ENCODE data around the gene DOCK10.
"Not testable (repeated sequence)": the region's sequence is repeated elsewhere in the genome, so short reads cannot be mapped to it uniquely, and the experiment has no call there.

DOCK10 gene

GRCh38 chr2:224919472-224920110 lies 122.7 kb downstream of the DOCK10 start:
- DNase-seq (ENCODE audit: low spot score) = no peak

GRCh38 chr2:224918626-224919471 lies 123.4 kb downstream of the DOCK10 start:
- no peak for DNase-seq (ENCODE audit: low spot score)

- not testable (repeated sequence) for DNase-seq (ENCODE audit: low spot score)
Measured at GRCh38 chr2:224917246-224917645, 125.0 kb downstream of the DOCK10 start.

GRCh38 chr2:224915136-224915535 lies 127.1 kb downstream of the DOCK10 start:
- DNase-seq (ENCODE audit: low spot score) = no peak

GRCh38 chr2:224910574-224910925 lies 131.7 kb downstream of the DOCK10 start:
- DNase-seq (ENCODE audit: low spot score) = no peak

GRCh38 chr2:224909885-224910573 lies 132.2 kb downstream of the DOCK10 start:
- DNase-seq (ENCODE audit: low spot score) = peak; percentile 81

- DNase-seq (ENCODE audit: low spot score) = no peak
Measured at GRCh38 chr2:224908818-224909217, 133.4 kb downstream of the DOCK10 start.

- peak; percentile 17 for DNase-seq (ENCODE audit: low spot score)
Measured at GRCh38 chr2:224904381-224904780, 137.9 kb downstream of the DOCK10 start.

- no peak for DNase-seq (ENCODE audit: low spot score)
Measured at GRCh38 chr2:224903621-224904020, 138.6 kb downstream of the DOCK10 start.

- no peak for DNase-seq (ENCODE audit: low spot score)
Measured at GRCh38 chr2:224901121-224901676, 141.1 kb downstream of the DOCK10 start.

GRCh38 chr2:224895377-224895776 lies 146.9 kb downstream of the DOCK10 start:
- no peak for DNase-seq (ENCODE audit: low spot score)

- DNase-seq (ENCODE audit: low spot score) = no peak
Measured at GRCh38 chr2:224894356-224894755, 147.9 kb downstream of the DOCK10 start.

- no peak for DNase-seq (ENCODE audit: low spot score)
Measured at GRCh38 chr2:224893848-224894247, 148.4 kb downstream of the DOCK10 start.

GRCh38 chr2:224892574-224893204 lies 149.6 kb downstream of the DOCK10 start:
- DNase-seq (ENCODE audit: low spot score) = no peak

- DNase-seq (ENCODE audit: low spot score) = no peak
Measured at GRCh38 chr2:224890372-224890771, 151.9 kb downstream of the DOCK10 start.

GRCh38 chr2:224887141-224887540 lies 155.1 kb downstream of the DOCK10 start:
- DNase-seq (ENCODE audit: low spot score) = peak; percentile 63

GRCh38 chr2:224885836-224886547 lies 156.3 kb downstream of the DOCK10 start:
- DNase-seq (ENCODE audit: low spot score) = peak; percentile 57

GRCh38 chr2:224885291-224885690 lies 157.0 kb downstream of the DOCK10 start:
- DNase-seq (ENCODE audit: low spot score) = no peak

GRCh38 chr2:224884188-224884587 lies 158.1 kb downstream of the DOCK10 start:
- DNase-seq (ENCODE audit: low spot score) = no peak

GRCh38 chr2:224883700-224884099 lies 158.6 kb downstream of the DOCK10 start:
- no peak for DNase-seq (ENCODE audit: low spot score)

GRCh38 chr2:224883172-224883516 lies 159.1 kb downstream of the DOCK10 start:
- no peak for DNase-seq (ENCODE audit: low spot score)
